HG03064 (cell line): ENCODE results near the gene THSD7A.

Experiments
- ATAC-seq: cut with Tn5 transposase; IDR thresholded peaks from one replicate; pipeline ENCODE4 v1.9.1; 2021; ENCODE audit warnings: low read depth; ENCODE audit not compliant: unreplicated experiment

Gene THSD7A

DNA sequence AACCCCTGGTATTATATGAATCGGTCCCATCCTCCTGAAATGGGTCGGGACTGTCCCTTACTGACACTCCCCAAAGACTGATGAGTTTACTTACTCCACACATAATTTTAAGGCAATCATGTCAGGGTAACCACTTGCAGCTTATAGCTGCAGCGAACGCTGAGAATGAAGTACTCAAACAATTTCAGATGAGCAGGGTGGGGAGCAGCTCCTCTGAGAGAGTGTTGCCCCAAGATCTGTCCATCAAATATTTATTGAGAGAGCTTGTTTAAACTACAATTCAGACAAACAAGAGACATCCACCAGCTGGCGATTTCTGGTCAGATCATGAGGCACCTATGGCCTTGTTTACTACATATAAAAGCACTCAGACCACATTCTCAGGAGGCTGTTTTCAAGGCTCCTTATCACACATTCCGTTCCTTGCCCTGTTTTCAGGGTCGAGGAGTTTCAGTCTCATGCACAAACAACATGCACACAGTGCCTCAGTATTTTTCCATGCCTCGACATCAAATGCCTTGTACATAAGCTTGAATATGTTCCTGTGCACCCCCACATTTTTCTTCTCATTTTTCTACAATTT lies 80.1 kb downstream of the THSD7A start:
- ATAC-seq, result no peak

DNA sequence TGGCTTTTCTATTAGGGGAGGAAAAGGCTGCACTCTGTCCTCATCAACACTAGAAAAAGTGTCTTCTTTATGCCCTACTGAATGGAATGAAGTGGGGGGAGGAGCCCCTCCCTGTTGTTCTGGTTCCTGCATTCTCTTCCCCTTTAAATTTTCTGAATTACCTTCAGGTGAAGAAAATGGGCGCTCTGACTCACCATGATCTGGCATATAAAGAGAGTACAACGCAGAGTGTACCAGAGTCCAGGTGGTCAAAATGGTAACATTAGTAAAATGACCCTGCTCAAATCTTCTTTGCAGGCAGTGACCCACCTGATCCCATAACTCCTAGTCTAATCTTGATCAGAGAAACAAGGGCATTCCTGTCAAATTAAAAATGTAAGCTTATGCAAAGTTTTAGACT lies 80.7 kb downstream of the THSD7A start:
- ATAC-seq, result no peak

DNA sequence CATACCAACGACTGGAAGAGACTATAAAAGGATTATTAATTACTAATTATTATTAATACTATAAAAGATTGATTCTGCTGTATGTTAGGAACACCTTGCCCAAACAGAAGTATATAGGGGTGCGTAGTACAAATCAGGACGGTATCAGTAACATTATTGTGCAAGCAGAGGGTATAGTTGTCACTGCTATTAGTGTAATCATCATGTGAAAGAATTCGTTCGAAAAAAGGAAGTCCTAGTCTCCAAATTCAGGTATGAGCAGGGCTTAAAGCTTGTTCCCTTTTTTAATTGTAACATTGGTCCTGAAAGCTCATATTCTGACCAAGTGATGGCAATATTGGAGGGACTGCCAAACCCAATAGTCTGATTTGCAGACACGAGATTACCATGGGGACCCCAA lies 81.8 kb downstream of the THSD7A start:
- no peak for ATAC-seq

DNA sequence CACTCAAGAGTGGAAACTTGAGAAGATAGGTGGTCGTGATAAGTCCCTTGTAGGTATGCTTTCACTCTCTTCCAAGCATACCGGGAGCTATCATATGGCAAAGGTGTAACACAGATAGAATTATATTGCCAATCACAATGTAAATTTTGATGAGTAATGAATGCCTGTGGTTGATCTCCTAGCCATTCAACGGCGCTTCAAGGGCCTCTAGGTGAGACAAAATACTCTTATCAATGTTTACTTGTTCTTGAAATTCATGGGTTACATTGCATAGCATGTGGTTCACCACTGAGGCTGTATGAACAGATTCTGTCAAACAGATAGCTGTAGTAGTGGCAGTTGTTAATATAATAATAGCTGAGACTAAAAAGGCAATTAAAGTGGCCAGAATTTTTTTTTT lies 82.4 kb downstream of the THSD7A start:
- ATAC-seq, result no peak

DNA sequence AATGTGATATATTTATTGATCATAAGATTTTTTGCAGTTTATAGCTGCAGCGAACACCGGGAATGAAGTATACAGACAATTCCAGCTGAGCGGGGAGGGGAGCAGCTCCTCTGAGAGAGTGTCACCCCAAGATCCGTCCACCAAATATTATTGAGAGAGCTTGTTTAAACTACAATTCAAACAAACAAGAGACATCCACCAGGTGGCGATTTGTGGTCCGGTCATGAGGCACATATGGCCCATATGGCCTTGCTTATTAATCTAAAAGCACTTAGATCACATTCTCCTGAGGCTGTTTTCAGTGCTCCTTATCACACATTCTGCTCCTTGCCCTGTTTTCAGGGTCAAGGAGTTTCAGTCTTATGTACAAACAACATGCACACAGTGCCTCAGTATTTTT lies 83.1 kb downstream of the THSD7A start:
- ATAC-seq, result no peak

DNA sequence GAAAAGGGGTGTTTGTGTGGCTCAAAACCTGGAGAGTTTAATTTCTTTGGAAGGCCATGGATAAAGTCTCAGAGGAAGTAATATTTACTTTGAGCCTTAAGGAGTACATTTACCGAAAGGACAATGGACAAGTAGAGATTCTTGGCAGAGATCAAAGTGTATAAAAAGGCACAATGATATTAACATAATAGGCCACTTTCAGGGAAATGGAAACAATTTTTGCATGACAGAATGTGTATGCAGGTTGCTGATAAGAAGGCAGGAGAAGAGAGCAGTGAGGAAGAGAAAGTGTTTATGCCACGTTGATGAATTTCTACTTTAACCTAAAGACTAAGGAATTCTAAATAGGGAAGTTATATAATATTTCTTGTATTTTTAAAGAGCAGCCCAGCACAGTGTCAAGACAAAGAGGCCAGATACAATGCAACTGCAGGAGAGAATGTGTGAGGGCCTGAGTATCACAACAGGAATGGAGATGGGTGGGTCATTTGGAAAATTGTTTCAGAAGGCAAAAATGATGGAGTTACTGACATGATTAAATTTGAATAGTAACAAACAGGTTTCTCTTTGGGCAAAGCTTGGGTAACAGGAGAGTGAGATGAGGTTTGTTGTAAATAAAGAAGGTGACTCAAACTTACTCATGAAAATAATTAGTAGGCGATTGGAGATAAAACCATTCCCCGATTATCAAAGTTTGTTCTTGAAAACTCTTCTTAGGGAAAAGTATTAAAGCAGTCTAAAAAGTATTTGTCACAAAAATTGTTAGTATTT lies 84.1 kb downstream of the THSD7A start:
- no peak for ATAC-seq

DNA sequence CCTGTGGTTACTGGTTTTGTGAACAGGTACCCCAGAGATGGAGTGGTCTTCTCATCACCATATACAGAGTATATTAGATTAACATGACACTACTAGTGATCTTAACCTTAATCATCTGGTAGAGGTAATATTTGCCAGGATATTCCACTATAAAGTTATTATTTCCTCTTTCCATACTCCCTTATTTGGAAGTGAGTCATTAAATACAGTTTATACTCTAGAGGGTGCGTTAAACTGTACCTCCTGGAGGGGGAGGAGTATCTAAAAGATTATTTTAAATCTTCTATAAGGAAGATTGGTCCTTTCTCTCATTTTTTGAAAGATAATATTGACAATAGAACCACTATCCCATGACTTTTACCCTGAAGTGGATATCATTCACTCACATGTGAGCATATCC lies 85.4 kb downstream of the THSD7A start:
- ATAC-seq, result no peak

DNA sequence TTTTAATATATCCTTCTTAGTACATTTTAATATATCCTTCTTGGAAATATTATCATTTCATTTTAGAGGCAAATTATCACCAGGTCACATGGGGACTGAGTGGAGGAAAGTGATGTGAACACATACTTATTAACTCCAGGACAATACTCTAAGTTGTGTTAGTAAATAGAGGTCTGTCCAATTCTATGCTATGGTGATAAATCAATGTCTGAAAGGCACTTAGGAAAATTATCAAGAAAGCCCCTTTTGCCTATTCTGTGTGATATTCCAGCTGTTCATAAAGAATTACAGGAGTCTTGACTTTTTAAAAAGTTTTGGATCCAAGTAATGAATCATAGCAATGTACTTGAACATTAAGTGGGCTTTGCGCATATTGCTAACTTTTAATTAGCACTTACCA lies 88.5 kb downstream of the THSD7A start:
- ATAC-seq, result no peak

DNA sequence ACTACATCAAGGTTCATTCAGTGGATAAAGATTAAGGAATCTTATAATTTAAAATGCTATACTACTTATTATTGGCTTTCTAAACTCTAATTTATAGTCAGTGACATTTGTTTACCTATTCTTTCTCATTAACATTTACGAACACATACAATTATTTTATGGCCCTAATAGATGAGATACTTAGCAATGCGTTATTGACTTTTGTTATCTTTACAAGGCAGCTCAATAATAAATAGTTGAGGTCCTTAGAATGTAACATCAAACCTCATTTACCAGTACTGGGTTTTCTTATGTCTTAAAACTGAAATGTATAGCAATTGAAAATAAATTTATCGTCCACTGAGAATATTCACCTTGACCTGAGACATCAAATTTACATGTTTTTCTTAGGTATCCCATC lies 89.0 kb downstream of the THSD7A start:
- no peak for ATAC-seq

DNA sequence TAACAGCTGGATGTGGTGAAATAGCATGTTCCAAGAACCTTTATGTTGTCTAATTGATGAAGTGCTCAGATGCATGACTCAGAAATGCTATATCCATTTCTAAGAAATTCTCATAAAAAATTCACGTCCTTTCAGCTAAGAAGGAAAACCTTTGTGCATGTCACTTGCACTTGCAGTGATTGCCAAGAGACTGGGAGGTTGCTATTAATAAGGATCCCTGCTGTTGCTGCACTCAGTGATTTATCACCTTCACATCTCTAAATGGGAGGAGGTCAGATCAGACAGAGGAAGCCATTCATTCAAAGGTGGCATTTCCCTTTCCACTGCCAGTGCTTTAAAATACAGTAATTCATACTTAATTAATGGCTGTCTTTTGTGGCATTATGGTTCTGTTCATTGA lies 89.5 kb downstream of the THSD7A start:
- no peak for ATAC-seq

DNA sequence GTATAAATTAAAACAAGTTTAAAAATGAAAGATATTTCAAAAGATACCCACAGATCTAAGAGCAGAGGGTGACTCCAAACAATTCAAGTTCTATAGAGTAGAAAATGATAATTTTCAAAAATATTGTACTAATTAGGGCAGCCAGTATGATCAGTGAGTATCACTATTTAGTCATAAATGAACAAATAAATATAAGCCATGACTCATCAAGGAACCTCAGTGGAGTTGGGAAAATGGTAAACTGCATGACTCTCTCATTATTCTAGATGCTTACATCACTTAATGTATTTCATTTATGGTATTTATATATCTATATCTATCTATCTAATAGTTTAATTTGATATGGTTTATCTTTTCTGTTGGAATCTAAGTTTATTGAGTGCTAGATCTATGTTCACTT lies 94.3 kb downstream of the THSD7A start:
- no peak for ATAC-seq

DNA sequence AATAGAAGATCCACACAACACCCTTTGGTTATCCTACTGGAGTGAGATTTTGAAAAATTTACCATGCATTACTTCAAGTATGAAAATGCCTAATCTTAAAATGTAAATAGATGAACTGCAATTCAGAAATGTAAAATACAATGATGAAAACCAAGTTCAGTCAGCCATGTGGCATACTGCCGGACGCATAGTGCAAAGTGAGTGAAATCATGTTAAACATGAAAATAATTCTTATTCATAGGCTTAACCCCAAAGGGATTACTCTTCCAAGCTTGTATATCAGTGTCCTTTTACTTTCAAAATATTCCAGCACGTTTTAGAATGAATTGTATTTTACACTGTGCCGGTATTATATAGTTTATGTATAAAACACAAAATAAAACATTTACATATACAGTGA lies 99.8 kb downstream of the THSD7A start:
- no peak for ATAC-seq

DNA sequence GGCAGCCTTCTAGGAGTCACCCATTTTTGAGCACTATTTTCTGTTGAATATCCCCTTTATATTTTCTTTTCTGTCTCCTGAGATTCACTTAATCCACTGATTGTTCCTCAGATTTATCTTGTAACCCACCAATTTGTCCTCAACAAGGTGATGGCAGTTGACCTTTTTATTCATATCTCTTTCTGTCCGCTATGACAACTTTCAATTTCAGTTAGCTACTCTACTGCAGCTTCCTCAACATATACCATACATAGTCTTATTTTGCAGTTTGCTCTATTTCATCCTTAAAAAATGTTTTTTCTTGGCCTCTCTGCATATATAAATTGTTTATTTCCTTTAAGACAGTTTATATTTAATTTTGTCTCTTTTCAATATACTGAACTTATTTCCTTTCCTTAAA lies 101.3 kb downstream of the THSD7A start:
- ATAC-seq, result no peak

DNA sequence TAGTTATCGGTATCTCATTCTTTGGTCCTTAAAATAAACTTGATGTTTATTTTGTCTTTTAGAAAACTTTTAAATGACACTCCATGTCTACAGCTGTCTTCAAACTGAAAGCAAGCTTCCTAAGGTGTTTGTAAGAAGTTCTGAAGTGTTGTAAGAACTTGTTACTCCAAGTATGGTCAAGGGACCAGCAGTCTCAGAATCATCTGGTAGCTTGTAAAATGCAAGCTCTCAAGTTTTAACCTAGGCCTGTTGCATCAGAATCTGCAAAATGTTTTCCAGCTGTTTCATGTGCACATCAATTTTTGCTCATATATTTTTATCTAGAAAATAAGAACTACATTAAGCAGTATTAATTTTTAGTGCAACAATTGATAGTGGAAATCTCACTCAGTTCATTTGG lies 104.1 kb downstream of the THSD7A start:
- ATAC-seq, result no peak

DNA sequence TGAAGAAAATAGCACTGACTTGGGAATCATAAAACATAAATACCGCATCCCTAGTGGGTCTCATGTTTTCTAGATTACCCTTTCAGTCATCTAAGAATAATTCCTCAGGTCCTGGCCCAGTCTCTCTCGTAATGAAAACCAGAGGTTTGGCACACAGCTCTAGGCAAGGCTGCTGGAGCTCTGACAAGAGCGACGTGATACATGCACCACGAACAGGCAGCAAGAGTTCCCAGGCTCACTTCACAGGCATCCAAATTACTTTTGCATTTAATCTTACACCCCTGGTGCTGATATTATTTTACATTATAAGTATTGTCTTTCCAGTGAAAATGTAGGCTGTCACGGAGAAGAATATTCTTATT lies 105.2 kb downstream of the THSD7A start:
- ATAC-seq, result no peak

DNA sequence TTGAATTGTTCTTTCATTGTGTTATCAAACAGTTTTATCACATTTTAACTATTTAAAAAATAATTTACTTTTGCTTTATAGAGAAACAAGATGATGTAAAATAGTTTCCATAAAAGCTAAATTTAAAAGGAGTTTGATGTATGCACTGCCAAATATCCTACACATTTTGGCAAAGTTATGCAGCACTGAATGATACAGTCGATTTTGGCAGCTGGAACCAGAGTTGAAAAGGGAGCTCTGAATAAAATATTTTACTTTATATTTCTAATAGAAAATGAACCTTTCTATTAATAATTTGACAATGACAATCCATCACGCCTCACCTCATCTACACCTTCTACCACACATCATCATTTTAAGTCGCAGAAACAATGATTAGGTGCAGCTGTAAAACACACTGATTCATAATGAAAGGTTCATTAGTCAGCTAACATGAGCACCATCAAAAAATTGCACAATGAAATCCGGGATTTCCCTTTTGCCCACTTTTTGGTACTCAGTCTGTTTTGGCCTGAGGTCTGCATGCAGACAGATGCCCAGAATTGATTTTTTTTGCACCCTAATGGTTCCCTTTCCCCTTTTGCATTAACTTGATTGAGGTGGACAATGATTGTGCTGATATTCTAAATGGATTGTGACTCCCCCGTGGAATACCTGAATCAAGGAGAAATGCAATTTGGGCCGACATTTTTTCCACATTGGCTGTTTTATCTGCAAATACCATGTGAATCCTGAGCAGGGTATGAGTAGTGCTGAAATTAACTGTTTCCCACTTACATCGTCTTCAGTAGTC lies 105.8 kb downstream of the THSD7A start:
- no peak for ATAC-seq

DNA sequence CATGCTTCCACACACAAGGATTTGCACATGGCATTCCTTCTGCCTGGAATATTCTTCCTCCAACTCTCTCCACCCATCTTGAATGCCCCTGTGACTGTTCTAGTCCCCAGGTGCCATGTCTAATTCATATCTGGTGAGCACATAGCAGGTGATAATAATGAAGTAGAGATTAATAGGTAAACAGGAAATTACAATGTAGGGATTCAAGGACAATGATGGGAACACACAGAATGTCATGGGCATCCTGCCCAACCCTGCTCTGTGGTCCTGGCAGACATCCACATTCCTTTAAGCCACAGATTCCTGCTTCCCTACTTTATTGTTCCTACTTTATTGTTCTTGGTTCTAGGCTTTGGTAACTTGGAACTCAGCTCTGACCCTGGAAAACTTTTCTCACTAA lies 115.8 kb downstream of the THSD7A start:
- no peak for ATAC-seq

DNA sequence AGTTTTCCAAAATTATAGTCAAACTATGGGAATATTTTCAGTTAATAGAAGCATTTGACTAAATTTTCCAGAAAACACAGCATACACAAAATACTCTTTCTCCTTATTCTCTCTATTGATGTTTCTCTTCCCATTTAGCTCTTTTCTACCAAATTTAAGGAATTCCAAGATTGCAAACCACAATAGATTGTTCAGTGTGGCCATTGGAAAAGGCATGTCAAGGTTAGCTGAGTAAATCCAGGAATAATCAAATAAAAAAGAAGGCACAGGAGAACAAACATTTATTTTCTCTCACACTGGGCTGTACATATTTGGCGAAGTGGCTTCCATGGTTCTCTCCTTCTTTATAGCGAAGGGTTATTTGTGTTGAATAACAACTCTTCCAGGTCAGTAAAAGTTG lies 117.3 kb downstream of the THSD7A start:
- no peak for ATAC-seq

DNA sequence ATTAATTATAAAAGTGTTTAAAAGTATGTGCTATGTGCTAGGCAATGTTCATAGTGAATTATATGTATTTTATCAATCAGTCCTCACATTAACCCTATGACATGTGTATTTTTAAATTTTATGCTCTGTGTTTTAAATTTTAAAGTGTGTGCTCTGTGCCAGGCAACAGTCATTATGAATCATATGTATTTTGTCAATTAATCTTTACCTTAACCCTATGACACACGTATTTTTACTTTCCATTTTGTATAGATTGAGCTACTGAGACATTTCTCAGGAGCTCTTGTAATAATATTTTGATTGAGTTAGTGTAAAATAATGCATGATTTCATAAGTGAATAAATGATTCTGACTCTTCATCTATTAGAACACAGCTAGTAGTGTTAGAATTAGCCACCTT lies 117.8 kb downstream of the THSD7A start:
- no peak for ATAC-seq

DNA sequence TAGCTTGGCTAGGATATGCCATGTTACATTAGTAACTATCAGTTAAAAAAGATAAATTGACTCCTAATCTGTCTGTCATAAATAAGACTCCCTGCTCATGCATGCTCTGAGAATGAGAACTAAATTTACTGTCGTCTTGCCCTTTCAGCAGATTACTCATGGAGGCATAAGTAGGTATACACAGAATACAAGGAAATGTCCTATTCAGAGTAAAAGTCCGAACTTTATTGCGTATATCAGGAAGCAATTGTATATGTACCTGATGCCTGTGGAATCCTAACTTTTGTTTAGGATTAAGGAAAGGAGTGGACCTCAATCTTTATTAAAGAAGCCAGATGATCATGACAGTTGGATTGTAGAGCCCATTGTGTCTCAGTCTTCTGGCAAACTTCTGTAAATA lies 118.6 kb downstream of the THSD7A start:
- ATAC-seq, result no peak

DNA sequence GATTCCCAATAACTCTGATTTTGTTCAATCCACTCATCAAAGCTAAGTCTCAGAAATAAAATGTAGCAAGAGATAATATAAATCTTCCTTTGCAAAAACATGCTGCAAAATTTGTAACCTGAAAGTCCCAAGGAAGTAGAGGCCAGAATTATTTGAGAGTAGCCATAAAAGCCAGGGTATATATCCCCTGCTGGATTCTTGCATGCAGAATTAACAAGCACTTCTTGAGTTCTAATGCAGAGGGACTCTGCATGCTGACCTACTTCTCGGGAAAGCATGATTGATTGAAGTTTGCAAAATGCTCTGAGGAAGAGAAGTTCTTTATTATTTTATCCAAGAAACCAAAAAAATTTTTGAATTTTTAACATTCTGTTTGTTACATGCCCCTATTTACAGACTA lies 121.6 kb downstream of the THSD7A start:
- no peak for ATAC-seq

DNA sequence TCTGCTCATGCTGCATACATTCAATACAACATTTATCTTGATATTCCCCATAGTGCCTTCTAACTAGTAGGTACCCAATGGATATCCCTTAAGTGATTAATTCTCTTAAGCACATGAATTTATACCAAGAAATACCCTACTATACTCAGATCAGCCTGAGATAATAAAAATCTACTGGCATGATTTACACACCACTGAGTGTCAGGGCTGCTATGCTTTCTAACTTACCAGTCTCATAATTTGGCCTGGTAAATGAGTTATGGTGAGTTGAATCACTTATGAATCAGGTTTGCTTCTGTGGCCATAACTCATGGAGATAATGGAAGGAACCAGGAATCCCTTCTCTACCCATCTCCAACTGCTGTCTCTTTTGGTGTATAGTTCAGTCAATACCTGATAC lies 122.8 kb downstream of the THSD7A start:
- ATAC-seq, result no peak
